Tibial nerve (tissue), 4 donors: ENCODE measurements around the gene PTPN14.

Experiments used
- EP300 ChIP-seq, 2 donors: sonication (generic); formaldehyde crosslinking; IDR thresholded peaks; one replicate each; pipeline ENCODE4 v1.6.1; 2017; ENCODE audit warnings: antibody characterized with exemption in 2 of 2, mild to moderate bottlenecking in 1 of 2
- POLR2A ChIP-seq, 2 donors: fragments of 450-650 bp; IDR thresholded peaks; one replicate each; pipeline ENCODE4 v1.6.1; 2017; ENCODE audit warnings: antibody characterized with exemption in 2 of 2, mild to moderate bottlenecking in 2 of 2, moderate library complexity in 2 of 2
- TF ChIP-seq, protein P1 (sequence below), 5 experiments: fragments of 200-600 bp in 3 of 5; fragments of 450-650 bp in 2 of 5; sonication (generic) in 3 of 5; IDR thresholded peaks; one replicate each; pipeline ENCODE4 v1.5.1; 2016 to 2019; ENCODE audit warnings: antibody characterized with exemption in 5 of 5, mild to moderate bottlenecking in 3 of 5, moderate library complexity in 2 of 5

DNA sequence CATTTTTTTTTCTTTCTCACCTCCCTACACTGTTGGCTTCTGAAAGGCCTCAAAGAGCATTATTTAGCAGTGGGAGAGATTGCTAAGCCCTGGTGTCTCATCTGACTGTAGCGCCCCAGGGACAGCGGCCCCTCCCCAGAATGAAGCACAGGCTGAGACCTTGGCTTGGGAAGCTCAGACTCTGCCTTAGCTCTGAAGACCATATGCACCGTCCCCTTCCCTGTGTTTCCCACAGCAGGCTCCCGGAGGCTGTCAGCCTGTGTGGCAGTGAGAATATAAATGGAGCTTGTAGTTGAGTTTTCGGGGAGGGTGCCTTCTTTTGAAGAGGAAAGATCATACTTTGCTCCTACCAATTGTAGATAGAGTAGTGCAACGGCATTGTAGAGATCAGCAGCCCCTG is 245.1 kb downstream of the PTPN14 start:
- TF ChIP-seq POLR2A (IDR thresholded peaks at IDR 0.05) (no peak), EP300 (IDR thresholded peaks at IDR 0.05) (no peak)
- TF ChIP-seq, protein P1, sequence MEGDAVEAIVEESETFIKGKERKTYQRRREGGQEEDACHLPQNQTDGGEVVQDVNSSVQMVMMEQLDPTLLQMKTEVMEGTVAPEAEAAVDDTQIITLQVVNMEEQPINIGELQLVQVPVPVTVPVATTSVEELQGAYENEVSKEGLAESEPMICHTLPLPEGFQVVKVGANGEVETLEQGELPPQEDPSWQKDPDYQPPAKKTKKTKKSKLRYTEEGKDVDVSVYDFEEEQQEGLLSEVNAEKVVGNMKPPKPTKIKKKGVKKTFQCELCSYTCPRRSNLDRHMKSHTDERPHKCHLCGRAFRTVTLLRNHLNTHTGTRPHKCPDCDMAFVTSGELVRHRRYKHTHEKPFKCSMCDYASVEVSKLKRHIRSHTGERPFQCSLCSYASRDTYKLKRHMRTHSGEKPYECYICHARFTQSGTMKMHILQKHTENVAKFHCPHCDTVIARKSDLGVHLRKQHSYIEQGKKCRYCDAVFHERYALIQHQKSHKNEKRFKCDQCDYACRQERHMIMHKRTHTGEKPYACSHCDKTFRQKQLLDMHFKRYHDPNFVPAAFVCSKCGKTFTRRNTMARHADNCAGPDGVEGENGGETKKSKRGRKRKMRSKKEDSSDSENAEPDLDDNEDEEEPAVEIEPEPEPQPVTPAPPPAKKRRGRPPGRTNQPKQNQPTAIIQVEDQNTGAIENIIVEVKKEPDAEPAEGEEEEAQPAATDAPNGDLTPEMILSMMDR (IDR thresholded peaks at IDR 0.05) = no peak
